ENCODE results near the gene TMEM37. TPM values are rescaled to one million over a fixed set of nuclear protein-coding genes. Genes with fewer than 3 reads are reported as not detected.

The TMEM37 gene
- total RNA-seq, 1 experiment from 2014 or later = 2.3 TPM

- CTCF ChIA-PET = no interaction called here
- Histone ChIP-seq H3K4me3 (replicated peaks in 1 of 2; ENCODE audit: low read depth in 1 of 2, low read length in 2 of 2) (no peak overlapping the region), H4K20me1 (ENCODE audit: insufficient read depth) (no peaks in the 10 kb centered on the region), H2AFZ (ENCODE audit: low read depth, low read length, poor library complexity, severe bottlenecking) (no peak overlapping the region), H3K9me3 (ENCODE audit: control insufficient read depth in 1 of 2, insufficient read depth in 1 of 2, low read depth in 1 of 2, low read length in 2 of 2) (no peaks in the 10 kb centered on the region), H3K9me2 (ENCODE audit: insufficient read depth) (no peaks in the 10 kb centered on the region), H3K9ac (ENCODE audit: low read length) (no peak overlapping the region), H3K27me3 (ENCODE audit: insufficient read depth, low read length) (no peaks in the 10 kb centered on the region), H3K27ac (ENCODE audit: low read depth, low read length) (no peak overlapping the region), H3K36me3 (ENCODE audit: control insufficient read depth in 1 of 2, insufficient read depth in 2 of 2, low read length in 2 of 2) (no peaks in the 10 kb centered on the region), H3K79me2 (ENCODE audit: insufficient read depth, low read length) (no peaks in the 10 kb centered on the region), H3K4me1 (ENCODE audit: control insufficient read depth in 1 of 2, insufficient read depth in 2 of 2, low read length in 2 of 2) (peaks cover 10 to 14% of the 10 kb centered on the region in 2 experiments; a peak in 3 of 4 replicates), H3K4me2 (ENCODE audit: low read length) (no peak overlapping the region)
- BruUV-seq (replicated peaks) = no TSS peak
- TF ChIP-seq ELF1 (IDR thresholded peaks at IDR 0.05; ENCODE audit: borderline replicate concordance, low read depth) (no peak), CBX3 (IDR thresholded peaks at IDR 0.05; ENCODE audit: low read depth) (no peak), MAX (IDR thresholded peaks at IDR 0.05) (no peak), REST (IDR thresholded peaks at IDR 0.05; ENCODE audit: low read depth) (no peak), SP1 (IDR thresholded peaks at IDR 0.05; ENCODE audit: low read depth) (no peak), ZNF274 (IDR thresholded peaks at IDR 0.05; ENCODE audit: low read depth, low read length) (no peak), CEBPB (IDR thresholded peaks at IDR 0.05; ENCODE audit: low read depth) (no peak), SIN3A (IDR thresholded peaks at IDR 0.05; ENCODE audit: low read depth) (no peak), SRF (IDR thresholded peaks at IDR 0.05; ENCODE audit: low read depth) (no peak), RAD21 (IDR thresholded peaks at IDR 0.05; ENCODE audit: low read depth) (no peak), YY1 (IDR thresholded peaks at IDR 0.05; ENCODE audit: extremely low read depth, insufficient replicate concordance, low read depth, low read length) (no peak), CTCF (IDR thresholded peaks at IDR 0.05 in 2 of 3, conservative IDR thresholded peaks at IDR 0.05 in 1 of 3; ENCODE audit: borderline replicate concordance in 1 of 3, insufficient read depth in 1 of 3, low read depth in 2 of 3, low read length in 2 of 3) (no peak), POLR2A (IDR thresholded peaks at IDR 0.05; ENCODE audit: borderline replicate concordance, extremely low read depth, insufficient read depth, insufficient read length) (no peak)
- ATAC-seq = no peak
- RAD21 ChIA-PET (ENCODE audit: low non-redundant PET in 1 of 2, low total read pairs in 2 of 2, uncharacterized antibody in 2 of 2, unreplicated experiment in 2 of 2) = no interaction called here
- intact Hi-C loops (cut with micrococcal nuclease) = no loop called here
- DNase-seq (ENCODE audit: low read depth, low spot score) = no peak
- POLR2A ChIA-PET = no interaction called here
Measured at GRCh38 chr2:119435953-119436297, 4.3 kb downstream of the TMEM37 start.

Measured in HCT116 (cell line).